Breast epithelium (tissue), 3 donors: ENCODE results near the gene ARHGAP26.

Source experiments
- POLR2A ChIP-seq: fragments of 450-650 bp; IDR thresholded peaks from one replicate; pipeline ENCODE4 v1.6.1; 2016; ENCODE audit warnings: antibody characterized with exemption, mild to moderate bottlenecking, moderate library complexity
- POLR2AphosphoS5 ChIP-seq, 3 donors: sonication (generic); formaldehyde crosslinking; IDR thresholded peaks; one replicate each; pipeline ENCODE4 v1.6.1; 2017; ENCODE audit warnings: antibody characterized with exemption in 3 of 3
- TF ChIP-seq, protein P1 (sequence below), 3 donors: fragments of 450-650 bp; IDR thresholded peaks; one replicate each; pipeline ENCODE4 v1.5.1; 2016 to 2017; ENCODE audit warnings: antibody characterized with exemption in 3 of 3, mild to moderate bottlenecking in 3 of 3, moderate library complexity in 3 of 3

DNA sequence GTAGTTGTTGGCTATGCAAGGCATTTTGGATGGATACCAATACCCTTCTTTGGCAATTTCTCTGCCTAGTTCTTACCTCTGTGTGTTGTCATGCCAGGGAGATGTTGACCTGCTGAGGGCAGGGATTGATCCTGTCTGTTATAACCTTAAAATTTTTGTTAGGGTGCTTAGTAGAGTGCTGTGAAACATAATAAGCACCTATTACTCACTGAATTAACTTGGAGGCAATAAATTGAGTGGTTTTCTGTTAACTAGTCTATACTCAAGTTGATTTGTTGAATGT, 177.2 kb downstream of the ARHGAP26 start:
- TF ChIP-seq POLR2AphosphoS5 (IDR thresholded peaks at IDR 0.05) = no peak
- TF ChIP-seq, protein P1, sequence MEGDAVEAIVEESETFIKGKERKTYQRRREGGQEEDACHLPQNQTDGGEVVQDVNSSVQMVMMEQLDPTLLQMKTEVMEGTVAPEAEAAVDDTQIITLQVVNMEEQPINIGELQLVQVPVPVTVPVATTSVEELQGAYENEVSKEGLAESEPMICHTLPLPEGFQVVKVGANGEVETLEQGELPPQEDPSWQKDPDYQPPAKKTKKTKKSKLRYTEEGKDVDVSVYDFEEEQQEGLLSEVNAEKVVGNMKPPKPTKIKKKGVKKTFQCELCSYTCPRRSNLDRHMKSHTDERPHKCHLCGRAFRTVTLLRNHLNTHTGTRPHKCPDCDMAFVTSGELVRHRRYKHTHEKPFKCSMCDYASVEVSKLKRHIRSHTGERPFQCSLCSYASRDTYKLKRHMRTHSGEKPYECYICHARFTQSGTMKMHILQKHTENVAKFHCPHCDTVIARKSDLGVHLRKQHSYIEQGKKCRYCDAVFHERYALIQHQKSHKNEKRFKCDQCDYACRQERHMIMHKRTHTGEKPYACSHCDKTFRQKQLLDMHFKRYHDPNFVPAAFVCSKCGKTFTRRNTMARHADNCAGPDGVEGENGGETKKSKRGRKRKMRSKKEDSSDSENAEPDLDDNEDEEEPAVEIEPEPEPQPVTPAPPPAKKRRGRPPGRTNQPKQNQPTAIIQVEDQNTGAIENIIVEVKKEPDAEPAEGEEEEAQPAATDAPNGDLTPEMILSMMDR (IDR thresholded peaks at IDR 0.05) = no peak
- TF ChIP-seq POLR2A = no peak
